HepG2 (cell line): ENCODE data around the gene GPT2.

Experiments
- CTCF ChIP-seq: sonication (generic); formaldehyde crosslinking; IDR thresholded peaks from 2 replicates; pipeline ENCODE4 v1.5.0; 2020; ENCODE audit warnings: mild to moderate bottlenecking, missing genetic modification reagents, moderate library complexity
- TBP ChIP-seq: sonication (generic); formaldehyde crosslinking; IDR thresholded peaks from 2 replicates; pipeline ENCODE4 v1.5.0; 2020; ENCODE audit warnings: missing genetic modification reagents
- ZBTB1 ChIP-seq: sonication (generic); formaldehyde crosslinking; IDR thresholded peaks from 2 replicates; pipeline ENCODE4 v1.4.0; 2020; ENCODE audit warnings: missing genetic modification reagents, borderline replicate concordance
- ZNF510 ChIP-seq: sonication (generic); formaldehyde crosslinking; IDR thresholded peaks from 2 replicates; pipeline ENCODE4 v1.4.0; 2020; ENCODE audit warnings: low read depth, mild to moderate bottlenecking, missing genetic modification reagents

- TF ChIP-seq ZBTB1 (CRISPR knock-in tag) (no peak), TBP (CRISPR knock-in tag) (no peak), ZNF510 (no peak), CTCF (CRISPR knock-in tag) (no peak)
Observed at GRCh38 chr16:46887524-46887854, 3.3 kb downstream of the GPT2 start.
